ENCODE measurements around the gene TMEM169. TPM values are rescaled to one million over a fixed set of nuclear protein-coding genes. Genes with fewer than 3 reads are reported as not detected.
"Not testable (repeated sequence)": the region's sequence is repeated elsewhere in the genome, so short reads cannot be mapped to it uniquely, and the experiment has no call there.

Gene TMEM169
- total and polyA plus RNA-seq, 2 donors (not counting 1 experiment from before 2014, with no cell fraction given) = 0.28 to 0.84 TPM

DNA sequence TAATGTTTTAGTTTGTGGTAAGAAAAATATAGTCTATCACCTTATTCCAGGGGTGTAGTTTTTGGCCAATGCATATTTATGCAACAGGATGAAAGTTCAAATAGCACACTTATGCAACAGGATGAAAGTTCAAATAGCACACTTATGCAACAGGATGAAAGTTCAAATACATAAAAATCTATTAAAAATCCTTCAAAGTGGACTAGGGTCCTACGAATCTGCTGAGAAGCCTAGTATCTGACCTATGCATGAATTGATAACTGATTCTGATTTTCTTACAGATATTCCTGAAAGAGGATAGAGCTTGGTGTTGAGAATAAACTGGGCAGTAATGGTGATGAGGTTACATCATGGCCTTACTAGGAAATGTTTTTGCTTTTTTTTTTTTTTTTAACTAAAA, 2.9 kb upstream of the TMEM169 start:
- no peak overlapping the region for H3K4me3 ChIP-seq (ENCODE audit: control extremely low read depth in 1 of 5, extremely low read depth in 1 of 5, insufficient read depth in 1 of 5, low read depth in 2 of 5, low read length in 4 of 5)
- intact Hi-C loops (cut with micrococcal nuclease) = no loop called here
- H3K9ac ChIP-seq (ENCODE audit: low read length) = no peak overlapping the region
- H3K79me2 ChIP-seq (ENCODE audit: control insufficient read depth, insufficient read depth, low read length) = peaks cover 20% of the 10 kb centered on the region
- no peak for TF ChIP-seq EZH2 (IDR thresholded peaks at IDR 0.05; ENCODE audit: borderline replicate concordance, insufficient read depth, low read depth, low read length, poor library complexity, severe bottlenecking)
- TF ChIP-seq, protein P1, sequence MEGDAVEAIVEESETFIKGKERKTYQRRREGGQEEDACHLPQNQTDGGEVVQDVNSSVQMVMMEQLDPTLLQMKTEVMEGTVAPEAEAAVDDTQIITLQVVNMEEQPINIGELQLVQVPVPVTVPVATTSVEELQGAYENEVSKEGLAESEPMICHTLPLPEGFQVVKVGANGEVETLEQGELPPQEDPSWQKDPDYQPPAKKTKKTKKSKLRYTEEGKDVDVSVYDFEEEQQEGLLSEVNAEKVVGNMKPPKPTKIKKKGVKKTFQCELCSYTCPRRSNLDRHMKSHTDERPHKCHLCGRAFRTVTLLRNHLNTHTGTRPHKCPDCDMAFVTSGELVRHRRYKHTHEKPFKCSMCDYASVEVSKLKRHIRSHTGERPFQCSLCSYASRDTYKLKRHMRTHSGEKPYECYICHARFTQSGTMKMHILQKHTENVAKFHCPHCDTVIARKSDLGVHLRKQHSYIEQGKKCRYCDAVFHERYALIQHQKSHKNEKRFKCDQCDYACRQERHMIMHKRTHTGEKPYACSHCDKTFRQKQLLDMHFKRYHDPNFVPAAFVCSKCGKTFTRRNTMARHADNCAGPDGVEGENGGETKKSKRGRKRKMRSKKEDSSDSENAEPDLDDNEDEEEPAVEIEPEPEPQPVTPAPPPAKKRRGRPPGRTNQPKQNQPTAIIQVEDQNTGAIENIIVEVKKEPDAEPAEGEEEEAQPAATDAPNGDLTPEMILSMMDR (IDR thresholded peaks at IDR 0.05) = no peak
- H3K36me3 ChIP-seq (replicated peaks in 1 of 2; ENCODE audit: control extremely low read depth in 1 of 2, control insufficient read depth in 1 of 2, extremely low read depth in 1 of 2, insufficient read depth in 2 of 2, low read length in 1 of 2) = peaks cover 0 to 3% of the 10 kb centered on the region in 2 experiments
- peaks cover 24 to 25% of the 10 kb centered on the region in 2 donors for H3K4me1 ChIP-seq (ENCODE audit: control insufficient read depth in 2 of 2, insufficient read depth in 2 of 2, low read length in 2 of 2)
- Mint-ChIP-seq H3K27ac (no peak overlapping the region), H3K9me3 (ENCODE audit: insufficient read depth) (no peaks in the 10 kb centered on the region), H3K27me3 (no peaks in the 10 kb centered on the region), H3K4me3 (no peak overlapping the region), H3K4me1 (peaks cover 36% of the 10 kb centered on the region)
- H3K27me3 ChIP-seq (replicated peaks in 1 of 4; ENCODE audit: control extremely low read depth in 1 of 4, control insufficient read depth in 3 of 4, insufficient read depth in 4 of 4, low read length in 3 of 4) = no peaks in the 10 kb centered on the region
- no peak for ATAC-seq (ENCODE audit: low read depth)
- no peak overlapping the region for H2AFZ ChIP-seq (ENCODE audit: insufficient read depth, low read depth, low read length, poor library complexity, severe bottlenecking)
- H3K4me2 ChIP-seq (replicated peaks; ENCODE audit: low read depth, low read length, poor library complexity, severe bottlenecking) = no peak overlapping the region
- WGBS (ENCODE audit: insufficient coverage) = 100% methylated on average over 1 of the region's 1 CpG
- no peaks in the 10 kb centered on the region for H3K9me3 ChIP-seq (ENCODE audit: control extremely low read depth in 1 of 3, control insufficient read depth in 2 of 3, insufficient read depth in 1 of 3, low read length in 2 of 3)
- peaks cover 4% of the 10 kb centered on the region for H4K20me1 ChIP-seq (ENCODE audit: control insufficient read depth, insufficient read depth, low read length, poor library complexity, severe bottlenecking)
- H3K27ac ChIP-seq (ENCODE audit: low read length in 2 of 2) = no peak overlapping the region
- no peak for DNase-seq
- CTCF ChIA-PET = interaction anchor here (0.6 to 1.2 kb wide), 2 partner anchors 9 to 16 kb away, joined by 3 to 7 read pairs; no protein-coding TSS in a partner anchor
- POLR2A ChIA-PET = interaction anchor here (0.7 kb wide), 2 partner anchors 61 to 336 kb away, joined by 3 read pairs; no protein-coding TSS in a partner anchor

DNA sequence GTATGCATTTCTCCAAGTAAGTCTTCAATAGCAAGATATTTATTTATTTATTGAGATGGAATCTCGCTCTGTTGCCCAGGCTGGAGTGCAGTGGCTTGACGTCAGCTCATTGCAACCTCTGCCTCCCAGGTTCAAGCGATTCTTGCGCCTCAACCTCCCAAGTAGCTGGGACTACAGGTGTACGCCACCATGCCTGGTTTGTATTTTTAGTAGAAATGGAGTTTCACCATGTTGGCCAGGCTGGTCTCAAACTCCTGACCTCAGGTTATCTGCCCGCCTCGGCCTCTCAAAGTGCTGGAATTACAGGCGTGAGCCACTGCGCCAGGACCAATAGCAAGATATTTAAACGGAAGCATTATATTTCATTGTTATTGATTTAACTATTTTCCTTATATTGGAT, 1.7 kb upstream of the TMEM169 start:
- H3K4me1 Mint-ChIP-seq = peaks cover 40% of the 10 kb centered on the region
- H3K4me2 ChIP-seq (replicated peaks; ENCODE audit: low read depth, low read length, poor library complexity, severe bottlenecking); H3K27ac Mint-ChIP-seq; H3K9me3 Mint-ChIP-seq (ENCODE audit: insufficient read depth); H3K27ac ChIP-seq (ENCODE audit: low read length in 2 of 2); H2AFZ ChIP-seq (ENCODE audit: insufficient read depth, low read depth, low read length, poor library complexity, severe bottlenecking); H3K4me3 ChIP-seq (ENCODE audit: control extremely low read depth in 1 of 5, extremely low read depth in 1 of 5, insufficient read depth in 1 of 5, low read depth in 2 of 5, low read length in 4 of 5); H3K9ac ChIP-seq (ENCODE audit: low read length); POLR2A ChIA-PET; H3K27me3 Mint-ChIP-seq; H4K20me1 ChIP-seq (ENCODE audit: control insufficient read depth, insufficient read depth, low read length, poor library complexity, severe bottlenecking); DNase-seq; H3K9me3 ChIP-seq (ENCODE audit: control extremely low read depth in 1 of 3, control insufficient read depth in 2 of 3, insufficient read depth in 1 of 3, low read length in 2 of 3); H3K27me3 ChIP-seq (replicated peaks in 1 of 4; ENCODE audit: control extremely low read depth in 1 of 4, control insufficient read depth in 3 of 4, insufficient read depth in 4 of 4, low read length in 3 of 4); ATAC-seq (ENCODE audit: low read depth); H3K36me3 ChIP-seq (replicated peaks in 1 of 2; ENCODE audit: control extremely low read depth in 1 of 2, control insufficient read depth in 1 of 2, extremely low read depth in 1 of 2, insufficient read depth in 2 of 2, low read length in 1 of 2): not testable (repeated sequence)
- Histone ChIP-seq H3K4me1 (ENCODE audit: control insufficient read depth in 2 of 2, insufficient read depth in 2 of 2, low read length in 2 of 2) (peaks cover 36 to 38% of the 10 kb centered on the region in 2 donors), H3K79me2 (ENCODE audit: control insufficient read depth, insufficient read depth, low read length) (peaks cover 19% of the 10 kb centered on the region)
- CTCF ChIA-PET = interaction anchor here (2.4 kb wide), 1 partner anchor 47 kb away, joined by 17 read pairs; no protein-coding TSS in a partner anchor
- peak overlapping the region; percentile 26 for H3K4me3 Mint-ChIP-seq
- 100% methylated on average over 5 of the region's 10 CpGs for WGBS (ENCODE audit: insufficient coverage)
- intact Hi-C loops (cut with micrococcal nuclease) = loop anchor here (2.0 to 5.0 kb wide), 2 partner anchors 21 to 68 kb away; partner anchors contain the start of gene MREG
